ENCODE measurements around the gene ATP5F1B.

The ATP5F1B gene

GRCh38 chr12:56645201-56645716, 525 bp downstream of the ATP5F1B start:
- peak; percentile 57 for DNase-seq

- DNase-seq = peak; percentile 24
These were observed 1.1 kb downstream of the ATP5F1B start for GRCh38 chr12:56644654-56645053.

- DNase-seq = peak; percentile 14
These were observed 4.6 kb downstream of the ATP5F1B start for GRCh38 chr12:56641219-56641618.

GRCh38 chr12:56637621-56638020, 8.2 kb downstream of the ATP5F1B start:
- DNase-seq = no peak

- peak; percentile 100 for DNase-seq
These were observed 8.9 kb downstream of the ATP5F1B start for GRCh38 chr12:56636675-56637540.

- peak; percentile 98 for DNase-seq
These were observed 9.7 kb downstream of the ATP5F1B start for GRCh38 chr12:56635806-56636674.

GRCh38 chr12:56634837-56635791, 10.7 kb downstream of the ATP5F1B start:
- peak; percentile 97 for DNase-seq

- DNase-seq = peak; percentile 96
These were observed 11.4 kb downstream of the ATP5F1B start for GRCh38 chr12:56634242-56634836.

- no peak for DNase-seq
These were observed 12.1 kb downstream of the ATP5F1B start for GRCh38 chr12:56633468-56634241.

- peak; percentile 67 for DNase-seq
These were observed 12.9 kb downstream of the ATP5F1B start for GRCh38 chr12:56632701-56633467.

GRCh38 chr12:56631790-56632700, 13.7 kb downstream of the ATP5F1B start:
- peak; percentile 92 for DNase-seq

- peak; percentile 95 for DNase-seq
These were observed 15.6 kb downstream of the ATP5F1B start, which contains the start of gene BAZ2A for GRCh38 chr12:56630180-56630632. TSS of gene BAZ2A (minus strand) at chr12:56630326. CDS start at chr12:56617530, 12,796 bp downstream.

- DNase-seq = peak; percentile 64
These were observed 16.2 kb downstream of the ATP5F1B start for GRCh38 chr12:56629459-56630179.

GRCh38 chr12:56628671-56629458, 16.9 kb downstream of the ATP5F1B start:
- DNase-seq = peak; percentile 71

GRCh38 chr12:56626701-56627100, 19.1 kb downstream of the ATP5F1B start:
- no peak for DNase-seq

GRCh38 chr12:56622535-56622934, 23.2 kb downstream of the ATP5F1B start:
- DNase-seq = no peak

- DNase-seq = no peak
These were observed 28.9 kb downstream of the ATP5F1B start for GRCh38 chr12:56616925-56617324.

Data from islet precursor cell (in vitro differentiated cells).